OCI-LY3 (cell line): ENCODE data around the gene LSM7.

Experiments
- H2AFZ ChIP-seq: fragments of 200-600, 300-600 bp; shearing (Covaris generic); 2 replicates; pipeline ENCODE4 v1.6.0; 2014; ENCODE audit warnings: antibody characterized with exemption, low read depth, low read length
- H3K27ac ChIP-seq: fragments of 200-600, 300-600 bp; sonication (generic); 2 replicates; pipeline ENCODE4 v1.5.1; 2014; ENCODE audit warnings: mild to moderate bottlenecking, low read length, moderate library complexity, mixed read lengths
- H3K27me3 ChIP-seq: fragments of 200-600, 300-600 bp; sonication (generic); 2 replicates; pipeline ENCODE4 v1.6.1; 2014; ENCODE audit warnings: low read depth, low read length, mixed read lengths
- H3K36me3 ChIP-seq: fragments of 200-600, 300-600 bp; sonication (generic); replicated peaks from 2 replicates; pipeline ENCODE3; 2014; ENCODE audit warnings: low read depth, low read length, mixed read lengths
- H3K4me1 ChIP-seq: fragments of 300-600, 200-600 bp; sonication (generic); 2 replicates; pipeline ENCODE4 v1.6.1; 2014; ENCODE audit warnings: low read length, mixed read lengths
- H3K4me2 ChIP-seq: fragments of 200-600, 300-600 bp; sonication (generic); 2 replicates; pipeline ENCODE4 v1.6.1; 2014; ENCODE audit warnings: low read length, mixed read lengths
- H3K4me3 ChIP-seq: fragments of 300-600, 200-600 bp; sonication (generic); 2 replicates; pipeline ENCODE4 v1.5.1; 2014; ENCODE audit warnings: antibody characterized with exemption, mild to moderate bottlenecking, low read length, moderate library complexity
- H3K79me2 ChIP-seq: fragments of 300-600, 200-600 bp; shearing (Covaris generic); 2 replicates; pipeline ENCODE4 v1.6.1; 2014; ENCODE audit warnings: mild to moderate bottlenecking, low read length, mixed read lengths
- H3K9ac ChIP-seq: fragments of 300-600, 200-600 bp; shearing (Covaris generic); 2 replicates; pipeline ENCODE4 v1.6.0; 2014; ENCODE audit warnings: mild to moderate bottlenecking, low read length, moderate library complexity
- H3K9me3 ChIP-seq: fragments of 200-600, 300-600 bp; shearing (Covaris generic); 2 replicates; pipeline ENCODE4 v1.6.1; 2014; ENCODE audit warnings: low read length, mixed read lengths; ENCODE audit not compliant: insufficient read depth
- H4K20me1 ChIP-seq: fragments of 200-600, 300-600 bp; sonication (generic); 2 replicates; pipeline ENCODE4 v1.6.1; 2016; ENCODE audit warnings: low read length, mixed read lengths; ENCODE audit not compliant: insufficient read depth
- CTCF ChIP-seq: fragments of 200-600, 300-600 bp; sonication (generic); IDR thresholded peaks from 2 replicates; pipeline ENCODE4 v1.5.1; 2014; ENCODE audit warnings: antibody characterized with exemption, low read length, low read depth
- EZH2phosphoT487 ChIP-seq: fragments of 200-600 bp; shearing (Covaris generic); IDR thresholded peaks from 2 replicates; pipeline ENCODE4 v1.6.1; 2018; ENCODE audit warnings: antibody characterized with exemption, mixed run types, low read depth

LSM7 gene

GRCh38 chr19:2294687-2295335 is 33.6 kb downstream of the LSM7 start:
- H3K4me2 ChIP-seq: no peak overlapping the region
- no peaks in the 10 kb centered on the region for H3K36me3 ChIP-seq
- no peaks in the 10 kb centered on the region for H3K79me2 ChIP-seq
- peaks cover 6% of the 10 kb centered on the region for H3K4me1 ChIP-seq
- no peak overlapping the region for H3K4me3 ChIP-seq
- TF ChIP-seq CTCF (no peak), EZH2phosphoT487 (no peak)
- H3K9me3 ChIP-seq: no peaks in the 10 kb centered on the region
- no peak overlapping the region for H3K27ac ChIP-seq
- H3K9ac ChIP-seq: no peak overlapping the region
- no peaks in the 10 kb centered on the region; the same call in 1 of the 2 replicates for H3K27me3 ChIP-seq
- H4K20me1 ChIP-seq: no peaks in the 10 kb centered on the region
- no peak overlapping the region for H2AFZ ChIP-seq

GRCh38 chr19:2291185-2291751 is 37.1 kb downstream of the LSM7 start:
- Histone ChIP-seq H3K79me2 (no peaks in the 10 kb centered on the region), H3K4me1 (peaks cover 18% of the 10 kb centered on the region), H3K4me2 (no peak overlapping the region), H3K9me3 (no peaks in the 10 kb centered on the region), H4K20me1 (no peaks in the 10 kb centered on the region), H2AFZ (no peak overlapping the region), H3K27ac (no peak overlapping the region), H3K36me3 (no peaks in the 10 kb centered on the region), H3K9ac (no peak overlapping the region), H3K4me3 (no peak overlapping the region), H3K27me3 (peaks cover 26% of the 10 kb centered on the region)
- TF ChIP-seq EZH2phosphoT487 (no peak), CTCF (no peak)

DNA sequence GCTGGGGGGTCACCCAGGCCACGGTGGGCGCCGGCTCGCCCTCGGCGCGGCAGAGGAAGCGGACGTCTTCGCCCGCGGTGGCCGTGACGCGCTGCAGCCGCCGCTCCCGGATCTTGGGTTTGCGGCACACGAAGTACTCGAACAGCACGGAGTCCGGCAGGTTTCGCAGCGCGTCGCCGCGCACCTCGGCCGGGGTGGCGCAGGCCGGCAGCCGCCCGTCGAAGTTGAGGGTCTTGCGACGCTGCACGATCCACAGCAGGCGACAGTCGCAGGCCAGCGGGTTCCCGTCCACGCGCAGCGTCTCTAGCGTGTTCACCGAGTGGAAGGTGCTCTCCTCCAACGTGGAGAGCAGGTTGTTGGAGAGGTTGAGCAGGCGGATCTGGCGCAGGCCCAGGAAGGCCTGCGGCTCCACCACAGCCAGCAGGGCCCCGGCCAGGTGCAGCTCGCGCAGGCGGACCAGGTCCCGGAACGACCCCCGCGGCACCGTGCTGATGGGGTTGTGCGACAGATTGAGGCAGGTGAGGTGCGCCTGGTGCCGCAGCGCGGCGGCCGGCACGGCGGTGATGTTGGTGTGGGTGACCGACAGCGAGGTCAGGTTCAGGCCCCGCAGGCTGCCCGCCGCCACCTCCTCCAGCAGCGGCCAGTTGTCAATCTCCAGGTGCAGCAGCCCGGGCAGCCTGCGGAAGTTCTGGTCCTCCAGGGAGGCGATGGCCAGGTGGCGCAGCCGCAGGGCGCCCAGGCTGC is 37.8 kb downstream of the LSM7 start:
- Histone ChIP-seq H3K9me3 (no peaks in the 10 kb centered on the region), H3K4me2 (peak overlapping the region; percentile 97; the same call in 1 of the 2 replicates), H4K20me1 (no peaks in the 10 kb centered on the region), H3K79me2 (no peaks in the 10 kb centered on the region), H3K36me3 (no peaks in the 10 kb centered on the region), H3K27ac (no peak overlapping the region), H3K27me3 (peaks cover 26% of the 10 kb centered on the region), H2AFZ (no peak overlapping the region), H3K4me1 (peaks cover 22% of the 10 kb centered on the region), H3K9ac (no peak overlapping the region), H3K4me3 (0 out of 2 replicates have a peak overlapping the region, but pooled peaks have one; percentile 77)
- TF ChIP-seq CTCF: no peak

GRCh38 chr19:2289714-2290435 is 38.5 kb downstream of the LSM7 start:
- Histone ChIP-seq H3K9ac (peak overlapping the region; percentile 68), H3K27me3 (peaks cover 26% of the 10 kb centered on the region), H3K9me3 (no peaks in the 10 kb centered on the region), H3K79me2 (no peaks in the 10 kb centered on the region), H2AFZ (peak overlapping the region; percentile 68), H4K20me1 (no peaks in the 10 kb centered on the region), H3K4me1 (peaks cover 22% of the 10 kb centered on the region), H3K27ac (peak overlapping the region; percentile 50), H3K36me3 (no peaks in the 10 kb centered on the region), H3K4me3 (peak overlapping the region; percentile 77), H3K4me2 (peak overlapping the region; percentile 97)
- no peak for TF ChIP-seq CTCF
- TF ChIP-seq EZH2phosphoT487: no peak
